IMR-90 (cell line): Measurements from ENCODE around the gene TOM1. TPM values are rescaled to one million over a fixed set of nuclear protein-coding genes. Genes with fewer than 3 reads are reported as not detected.

Experiments
- ATAC-seq: fragments of 200-7000 bp; cut with Tn5 transposase; 2 replicates; pipeline ENCODE4 v1.9.1; 2020; ENCODE audit warnings: low read depth, mild to moderate bottlenecking, moderate library complexity
- BruUV-seq: library from RNA; stranded (reverse); fragments of 400-500 nt; replicated peaks from 2 replicates; lab custom pipeline; 2021; lab: Mats Ljungman, UMichigan
- CTCF ChIA-PET: fragments of 300-600 bp; formaldehyde crosslinking; extraction: SDS; loops from one replicate; lab custom pipeline; 2021; ENCODE audit warnings: antibody characterized with exemption; lab: Yijun Ruan, JAX
- POLR2A ChIA-PET: fragments of 300-600 bp; sonication (Branson Sonifier 250); formaldehyde crosslinking; loops from one replicate; lab custom pipeline; 2022; ENCODE audit warnings: antibody characterized with exemption; ENCODE audit not compliant: unreplicated experiment; lab: Charles Lee
- DNase-seq: peaks from one replicate; pipeline ENCODE4 v3.0.0; 2013
- H2AFZ ChIP-seq: replicated peaks from 2 replicates; pipeline ENCODE3; 2013; ENCODE audit warnings: low read length, mild to moderate bottlenecking; ENCODE audit not compliant: poor library complexity
- H2AK5ac ChIP-seq: 2 replicates; pipeline ENCODE4 v1.6.1; 2013; ENCODE audit warnings: low read depth, low read length, inconsistent platforms
- H2AK9ac ChIP-seq: replicated peaks from 2 replicates; pipeline ENCODE3; 2013; ENCODE audit warnings: mild to moderate bottlenecking, low read depth, low read length, moderate library complexity; ENCODE audit not compliant: poor library complexity
- H2BK120ac ChIP-seq: 2 replicates; pipeline ENCODE4 v1.6.1; 2013; ENCODE audit warnings: low read depth, low read length, inconsistent platforms
- H2BK15ac ChIP-seq: 3 replicates; pipeline ENCODE4 v1.6.1; 2013; ENCODE audit warnings: low read depth, low read length, inconsistent platforms
- H2BK20ac ChIP-seq: 2 replicates; pipeline ENCODE4 v1.6.1; 2013; ENCODE audit warnings: low read depth, mild to moderate bottlenecking, inconsistent platforms, low read length, moderate library complexity
- H2BK5ac ChIP-seq: 2 replicates; pipeline ENCODE4 v1.6.1; 2013; ENCODE audit warnings: mild to moderate bottlenecking, low read depth, low read length, inconsistent platforms; ENCODE audit not compliant: poor library complexity, severe bottlenecking
- H3K14ac ChIP-seq: replicated peaks from 2 replicates; pipeline ENCODE4 v1.6.1; 2013; ENCODE audit warnings: low read depth, low read length, inconsistent platforms
- H3K18ac ChIP-seq: 2 replicates; pipeline ENCODE4 v1.6.1; 2013; ENCODE audit warnings: low read depth, low read length, control low read depth
- H3K23ac ChIP-seq: 2 replicates; pipeline ENCODE4 v1.6.1; 2013; ENCODE audit warnings: low read depth, low read length, inconsistent platforms
- H3K27ac ChIP-seq: 2 replicates; pipeline ENCODE4 v1.5.1; 2013; ENCODE audit warnings: mild to moderate bottlenecking, control low read depth, low read length; ENCODE audit not compliant: insufficient read depth
- H3K27me3 ChIP-seq: 2 replicates; pipeline ENCODE4 v1.6.1; 2013; ENCODE audit warnings: low read length; ENCODE audit not compliant: control insufficient read depth, insufficient read depth
- H3K36me3 ChIP-seq: 2 replicates; pipeline ENCODE4 v1.6.1; 2013; ENCODE audit warnings: low read length, mixed read lengths; ENCODE audit not compliant: control insufficient read depth, insufficient read depth
- H3K4ac ChIP-seq: 2 replicates; pipeline ENCODE4 v1.6.1; 2013; ENCODE audit warnings: low read depth, low read length, inconsistent platforms
- H3K4me1 ChIP-seq: 2 replicates; pipeline ENCODE4 v1.6.1; 2013; ENCODE audit warnings: low read length, mixed read lengths; ENCODE audit not compliant: control insufficient read depth, insufficient read depth
- H3K4me2 ChIP-seq: 2 replicates; pipeline ENCODE4 v1.6.1; 2013; ENCODE audit warnings: low read depth, mild to moderate bottlenecking, control low read depth, low read length, moderate library complexity
- H3K4me3 ChIP-seq: 2 replicates; pipeline ENCODE4 v1.5.1; 2013; ENCODE audit warnings: low read depth, mild to moderate bottlenecking, control low read depth, low read length, moderate library complexity; ENCODE audit not compliant: insufficient read depth
- H3K56ac ChIP-seq: 2 replicates; pipeline ENCODE4 v1.6.1; 2013; ENCODE audit warnings: low read length, inconsistent platforms; ENCODE audit not compliant: insufficient read depth; ENCODE audit errors: extremely low read depth
- H3K79me1 ChIP-seq, 2 experiments: 2 replicates each; pipeline ENCODE4 v1.6.1; 2013; ENCODE audit warnings: low read length in 2 of 2, inconsistent platforms in 1 of 2, low read depth in 1 of 2
- H3K9ac ChIP-seq: 2 replicates; pipeline ENCODE4 v1.6.1; 2013; ENCODE audit warnings: low read depth, low read length, control low read depth
- H3K9me1 ChIP-seq: 2 replicates; pipeline ENCODE4 v1.6.1; 2013; ENCODE audit warnings: low read length, inconsistent platforms; ENCODE audit not compliant: insufficient read depth
- H3K9me3 ChIP-seq: 2 replicates; pipeline ENCODE4 v1.6.1; 2013; ENCODE audit warnings: low read length; ENCODE audit not compliant: control insufficient read depth, insufficient read depth
- H4K20me1 ChIP-seq: 2 replicates; pipeline ENCODE4 v1.6.1; 2013; ENCODE audit warnings: low read length, inconsistent platforms; ENCODE audit not compliant: insufficient read depth
- H4K5ac ChIP-seq: 2 replicates; pipeline ENCODE4 v1.6.1; 2013; ENCODE audit warnings: mild to moderate bottlenecking, low read depth, low read length, control low read depth
- H4K8ac ChIP-seq, 2 experiments: 2 replicates each; pipeline ENCODE4 v1.6.1; 2013; ENCODE audit warnings: low read depth in 2 of 2, low read length in 2 of 2, control low read depth in 1 of 2, inconsistent platforms in 1 of 2
- H4K91ac ChIP-seq: 2 replicates; pipeline ENCODE4 v1.6.1; 2013; ENCODE audit warnings: low read depth, low read length, inconsistent platforms; ENCODE audit not compliant: insufficient read depth
- BHLHE40 ChIP-seq: fragments of 150-350 bp; IDR thresholded peaks from 2 replicates; pipeline ENCODE4 v1.6.1; 2016; ENCODE audit warnings: mild to moderate bottlenecking, low read depth, low read length
- CEBPB ChIP-seq: IDR thresholded peaks from 2 replicates; pipeline ENCODE4 v1.6.1; 2012; ENCODE audit warnings: low read depth, low read length, improper control_type of control experiment
- FOS ChIP-seq: fragments of 150-350 bp; IDR thresholded peaks from 2 replicates; pipeline ENCODE4 v1.6.1; 2016; ENCODE audit warnings: low read depth, low read length
- MAZ ChIP-seq: IDR thresholded peaks from 2 replicates; pipeline ENCODE4 v1.6.1; 2012; ENCODE audit warnings: low read depth, mild to moderate bottlenecking, low read length, improper control_type of control experiment, moderate library complexity, borderline replicate concordance
- MXI1 ChIP-seq: IDR thresholded peaks from 2 replicates; pipeline ENCODE4 v1.6.1; 2012; ENCODE audit warnings: low read depth, mild to moderate bottlenecking, low read length, moderate library complexity, borderline replicate concordance
- NFE2L2 ChIP-seq: fragments of 150-350 bp; IDR thresholded peaks from 2 replicates; pipeline ENCODE4 v1.6.1; 2016; ENCODE audit warnings: low read depth, mild to moderate bottlenecking, low read length
- POLR2A ChIP-seq: IDR thresholded peaks from 2 replicates; pipeline ENCODE4 v1.6.1; 2012; ENCODE audit warnings: mild to moderate bottlenecking, low read depth, low read length
- RAD21 ChIP-seq: IDR thresholded peaks from 2 replicates; pipeline ENCODE4 v1.6.1; 2012; ENCODE audit warnings: low read length, improper control_type of control experiment
- RCOR1 ChIP-seq: IDR thresholded peaks from 2 replicates; pipeline ENCODE4 v1.6.1; 2012; ENCODE audit warnings: mild to moderate bottlenecking, low read length, improper control_type of control experiment; ENCODE audit not compliant: insufficient replicate concordance
- RFX5 ChIP-seq: IDR thresholded peaks from 2 replicates; pipeline ENCODE4 v1.8.0; 2012; ENCODE audit warnings: low read depth, mild to moderate bottlenecking, low read length, moderate library complexity
- WGBS, 2 experiments: methylation state at CpG; one replicate each; pipeline versions ENCODE4 v1.1.5 to v1.1.7; 2013; ENCODE audit warnings: missing lambda C conversion rate in 2 of 2; ENCODE audit not compliant: insufficient read length in 1 of 2; ENCODE audit errors: extremely low coverage in 2 of 2; 5-methylcytosine and 5-hydroxymethylcytosine counted together
- dilution Hi-C: fragments of 300-500 bp; cut with HindIII; formaldehyde crosslinking; loops from one replicate; pipeline ENCODE4 v1.14.3; 2018; ENCODE audit warnings: low sequenced_read_pairs; ENCODE audit not compliant: unreplicated experiment
- in situ Hi-C: fragments of 300-500 bp; cut with MboI; formaldehyde crosslinking; loops from 3 replicates; pipeline ENCODE4 v1.14.3; 2019; ENCODE audit warnings: low sequenced_read_pairs, inconsistent platforms, mixed read lengths
- intact Hi-C: fragments of 100-400 bp; cut with micrococcal nuclease; formaldehyde crosslinking; loops from 2 replicates; pipeline ENCODE4 v1.10.0; 2022
- polyA plus RNA-seq, 3 experiments: library from polyadenylated mRNA; depleted of rRNA; stranded (reverse); fragments of >200 nt; gene quantifications; 2 replicates each; pipeline ENCODE4 v1.2.3, GENCODE V29; 2012; ENCODE audit warnings: low replicate concordance in 1 of 3
- total RNA-seq: library from RNA; depleted of rRNA; stranded (reverse); fragments of >200 nt; gene quantifications from 2 replicates; pipeline ENCODE4 v1.2.3, GENCODE V29; 2012
- TF ChIP-seq, protein P1 (sequence below): conservative IDR thresholded peaks from 2 replicates; pipeline ENCODE4 v1.5.1; 2012; ENCODE audit warnings: mild to moderate bottlenecking, low read depth, low read length, improper control_type of control experiment
- TF ChIP-seq, protein P2 (sequence below): fragments of 150-350 bp; IDR thresholded peaks from 2 replicates; pipeline ENCODE4 v1.6.1; 2016; ENCODE audit warnings: low read depth, mild to moderate bottlenecking, low read length, moderate library complexity, borderline replicate concordance

TOM1 gene
- total and polyA plus RNA-seq, 2 of the 4 experiments (the other 2 are of a cell fraction): 38.0 to 46.4 TPM

- in situ Hi-C loops (loop anchor here (5.0 to 10.0 kb wide), 2 partner anchors 233 to 771 kb away; no protein-coding TSS in a partner anchor), intact Hi-C loops (loop anchor here (5.0 kb wide), 2 partner anchors 383 to 563 kb away; no protein-coding TSS in a partner anchor), dilution Hi-C loops (no loop called here)
- Histone ChIP-seq H3K14ac (no peak overlapping the region), H2AFZ (no peak overlapping the region), H2AK9ac (no peak overlapping the region), H3K27me3 (no peaks in the 10 kb centered on the region), H3K9me3 (no peaks in the 10 kb centered on the region), H3K79me1 (no peaks in the 10 kb centered on the region), H2BK20ac (no peak overlapping the region), H3K56ac (no peak overlapping the region), H3K4ac (no peak overlapping the region), H3K4me1 (peaks cover 15% of the 10 kb centered on the region), H2BK15ac (no peak overlapping the region), H2AK5ac (no peak overlapping the region), H3K18ac (no peak overlapping the region), H3K36me3 (no peaks in the 10 kb centered on the region), H4K8ac (no peak overlapping the region), H3K4me2 (no peak overlapping the region), H2BK120ac (no peak overlapping the region), H2BK5ac (no peak overlapping the region), H4K20me1 (no peaks in the 10 kb centered on the region), H4K91ac (0 out of 2 replicates have a peak overlapping the region, but pooled peaks have one; percentile 5), H3K27ac (no peak overlapping the region), H3K9me1 (peaks cover 2% of the 10 kb centered on the region; the same call in 1 of the 2 replicates), H4K5ac (no peak overlapping the region), H3K4me3 (no peak overlapping the region), H3K9ac (no peak overlapping the region), H3K23ac (no peak overlapping the region)
- no peak for TF ChIP-seq FOS
- no peak for TF ChIP-seq POLR2A
- TF ChIP-seq CEBPB: no peak
- TF ChIP-seq, protein P1, sequence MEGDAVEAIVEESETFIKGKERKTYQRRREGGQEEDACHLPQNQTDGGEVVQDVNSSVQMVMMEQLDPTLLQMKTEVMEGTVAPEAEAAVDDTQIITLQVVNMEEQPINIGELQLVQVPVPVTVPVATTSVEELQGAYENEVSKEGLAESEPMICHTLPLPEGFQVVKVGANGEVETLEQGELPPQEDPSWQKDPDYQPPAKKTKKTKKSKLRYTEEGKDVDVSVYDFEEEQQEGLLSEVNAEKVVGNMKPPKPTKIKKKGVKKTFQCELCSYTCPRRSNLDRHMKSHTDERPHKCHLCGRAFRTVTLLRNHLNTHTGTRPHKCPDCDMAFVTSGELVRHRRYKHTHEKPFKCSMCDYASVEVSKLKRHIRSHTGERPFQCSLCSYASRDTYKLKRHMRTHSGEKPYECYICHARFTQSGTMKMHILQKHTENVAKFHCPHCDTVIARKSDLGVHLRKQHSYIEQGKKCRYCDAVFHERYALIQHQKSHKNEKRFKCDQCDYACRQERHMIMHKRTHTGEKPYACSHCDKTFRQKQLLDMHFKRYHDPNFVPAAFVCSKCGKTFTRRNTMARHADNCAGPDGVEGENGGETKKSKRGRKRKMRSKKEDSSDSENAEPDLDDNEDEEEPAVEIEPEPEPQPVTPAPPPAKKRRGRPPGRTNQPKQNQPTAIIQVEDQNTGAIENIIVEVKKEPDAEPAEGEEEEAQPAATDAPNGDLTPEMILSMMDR: no peak
- no peak for TF ChIP-seq RFX5
- TF ChIP-seq NFE2L2: no peak
- no peak for TF ChIP-seq MXI1
- TF ChIP-seq, protein P2, sequence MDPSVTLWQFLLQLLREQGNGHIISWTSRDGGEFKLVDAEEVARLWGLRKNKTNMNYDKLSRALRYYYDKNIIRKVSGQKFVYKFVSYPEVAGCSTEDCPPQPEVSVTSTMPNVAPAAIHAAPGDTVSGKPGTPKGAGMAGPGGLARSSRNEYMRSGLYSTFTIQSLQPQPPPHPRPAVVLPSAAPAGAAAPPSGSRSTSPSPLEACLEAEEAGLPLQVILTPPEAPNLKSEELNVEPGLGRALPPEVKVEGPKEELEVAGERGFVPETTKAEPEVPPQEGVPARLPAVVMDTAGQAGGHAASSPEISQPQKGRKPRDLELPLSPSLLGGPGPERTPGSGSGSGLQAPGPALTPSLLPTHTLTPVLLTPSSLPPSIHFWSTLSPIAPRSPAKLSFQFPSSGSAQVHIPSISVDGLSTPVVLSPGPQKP: no peak
- TF ChIP-seq RCOR1: no peak
- no peak for TF ChIP-seq BHLHE40
- TF ChIP-seq MAZ: no peak
- TF ChIP-seq RAD21: no peak
- ATAC-seq (no peak), DNase-seq (no peak)
- WGBS, 2 experiments: no CpG with 5 or more reads among the region's 4 CpGs
- no TSS peak for BruUV-seq
- CTCF ChIA-PET: interaction anchor here (0.6 to 1.1 kb wide), 2 partner anchors 55 to 163 kb away, joined by 3 to 4 read pairs; no protein-coding TSS in a partner anchor
- POLR2A ChIA-PET: no interaction called here
Measured at GRCh38 chr22:35354068-35354467, 54.4 kb downstream of the TOM1 start.
